MCF 10A (cell line): ENCODE data around the gene PROZ. TPM values are rescaled to one million over a fixed set of nuclear protein-coding genes. Genes with fewer than 3 reads are reported as not detected.

Experiments used
- BruUV-seq: library from RNA; stranded (reverse); fragments of 400-500 nt; replicated peaks from 2 replicates; lab custom pipeline; 2021; lab: Mats Ljungman, UMichigan
- CTCF ChIA-PET: fragments of 300-600 bp; sonication (Branson Sonifier 250); formaldehyde crosslinking; extraction: SDS; loops from one replicate; lab custom pipeline; 2021; ENCODE audit warnings: antibody characterized with exemption, inconsistent platforms; lab: Yijun Ruan, JAX
- POLR2A ChIA-PET: fragments of 300-600, 350-650 bp; sonication (Branson Sonifier 250); formaldehyde crosslinking; extraction: SDS; loops from one replicate; lab custom pipeline; 2020; ENCODE audit warnings: antibody characterized with exemption, inconsistent platforms; lab: Yijun Ruan, JAX
- DNase-seq: peaks from one replicate; pipeline ENCODE4 v3.0.0-alpha.2; 2018; ENCODE audit not compliant: unreplicated experiment
- H3K27ac Mint-ChIP-seq: one replicate; pipeline ENCODE4 v1.8.0; 2022; ENCODE audit warnings: mild to moderate bottlenecking, low read depth, mixed read lengths; ENCODE audit not compliant: unreplicated experiment
- H3K27me3 Mint-ChIP-seq: one replicate; pipeline ENCODE4 v1.8.0; 2022; ENCODE audit warnings: mixed read lengths; ENCODE audit not compliant: insufficient read depth, unreplicated experiment
- H3K36me3 Mint-ChIP-seq: one replicate; pipeline ENCODE4 v1.8.0; 2022; ENCODE audit warnings: mild to moderate bottlenecking, moderate library complexity, mixed read lengths; ENCODE audit not compliant: insufficient read depth, unreplicated experiment
- H3K4me1 Mint-ChIP-seq: one replicate; pipeline ENCODE4 v1.8.0; 2022; ENCODE audit warnings: mixed read lengths; ENCODE audit not compliant: insufficient read depth, unreplicated experiment
- H3K4me3 Mint-ChIP-seq: one replicate; pipeline ENCODE4 v1.8.0; 2022; ENCODE audit warnings: mild to moderate bottlenecking, moderate library complexity, mixed read lengths; ENCODE audit not compliant: unreplicated experiment
- H3K9me3 Mint-ChIP-seq: one replicate; pipeline ENCODE4 v1.8.0; 2022; ENCODE audit warnings: mixed read lengths; ENCODE audit not compliant: unreplicated experiment
- intact Hi-C: fragments of 100-400 bp; cut with micrococcal nuclease; formaldehyde crosslinking; loops from 2 replicates; pipeline ENCODE4 v1.14.1; 2022
- total RNA-seq: library from RNA; stranded (reverse); gene quantifications from 2 replicates; pipeline ENCODE4 v1.2.3, GENCODE V29; 2022
- TF ChIP-seq, protein P1 (sequence below): fragments of 200-600 bp; IDR thresholded peaks from one replicate; pipeline ENCODE4 v1.8.0; 2022; ENCODE audit warnings: antibody characterized with exemption, mild to moderate bottlenecking; ENCODE audit not compliant: unreplicated experiment

PROZ gene
- total RNA-seq, 1 experiment from 2014 or later, result not detected

DNA sequence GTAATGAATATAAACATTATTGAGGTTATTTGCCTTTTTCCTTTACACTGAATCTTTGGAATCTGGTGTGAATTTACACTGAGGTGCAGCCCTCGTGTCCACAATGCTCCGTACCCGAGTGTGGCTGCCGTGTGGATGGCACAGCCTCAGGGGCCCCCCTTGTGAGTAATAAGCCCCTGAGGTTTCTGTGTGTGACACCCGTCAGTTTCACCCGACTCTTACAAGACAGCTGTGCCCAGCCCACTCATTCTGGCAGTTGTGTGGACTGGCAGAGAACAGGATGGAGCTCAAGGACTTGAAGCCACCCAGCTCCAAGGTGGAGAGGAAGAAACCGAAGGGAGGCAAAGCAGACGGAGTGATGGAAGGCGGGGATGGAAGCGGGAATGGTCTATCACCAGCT lies 7.8 kb downstream of the PROZ start:
- TF ChIP-seq, protein P1, sequence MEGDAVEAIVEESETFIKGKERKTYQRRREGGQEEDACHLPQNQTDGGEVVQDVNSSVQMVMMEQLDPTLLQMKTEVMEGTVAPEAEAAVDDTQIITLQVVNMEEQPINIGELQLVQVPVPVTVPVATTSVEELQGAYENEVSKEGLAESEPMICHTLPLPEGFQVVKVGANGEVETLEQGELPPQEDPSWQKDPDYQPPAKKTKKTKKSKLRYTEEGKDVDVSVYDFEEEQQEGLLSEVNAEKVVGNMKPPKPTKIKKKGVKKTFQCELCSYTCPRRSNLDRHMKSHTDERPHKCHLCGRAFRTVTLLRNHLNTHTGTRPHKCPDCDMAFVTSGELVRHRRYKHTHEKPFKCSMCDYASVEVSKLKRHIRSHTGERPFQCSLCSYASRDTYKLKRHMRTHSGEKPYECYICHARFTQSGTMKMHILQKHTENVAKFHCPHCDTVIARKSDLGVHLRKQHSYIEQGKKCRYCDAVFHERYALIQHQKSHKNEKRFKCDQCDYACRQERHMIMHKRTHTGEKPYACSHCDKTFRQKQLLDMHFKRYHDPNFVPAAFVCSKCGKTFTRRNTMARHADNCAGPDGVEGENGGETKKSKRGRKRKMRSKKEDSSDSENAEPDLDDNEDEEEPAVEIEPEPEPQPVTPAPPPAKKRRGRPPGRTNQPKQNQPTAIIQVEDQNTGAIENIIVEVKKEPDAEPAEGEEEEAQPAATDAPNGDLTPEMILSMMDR, result no peak
- CTCF ChIA-PET, result interaction anchor here (0.6 to 0.9 kb wide), 2 partner anchors 13 to 132 kb away, joined by 3 to 4 read pairs; no protein-coding TSS in a partner anchor

DNA sequence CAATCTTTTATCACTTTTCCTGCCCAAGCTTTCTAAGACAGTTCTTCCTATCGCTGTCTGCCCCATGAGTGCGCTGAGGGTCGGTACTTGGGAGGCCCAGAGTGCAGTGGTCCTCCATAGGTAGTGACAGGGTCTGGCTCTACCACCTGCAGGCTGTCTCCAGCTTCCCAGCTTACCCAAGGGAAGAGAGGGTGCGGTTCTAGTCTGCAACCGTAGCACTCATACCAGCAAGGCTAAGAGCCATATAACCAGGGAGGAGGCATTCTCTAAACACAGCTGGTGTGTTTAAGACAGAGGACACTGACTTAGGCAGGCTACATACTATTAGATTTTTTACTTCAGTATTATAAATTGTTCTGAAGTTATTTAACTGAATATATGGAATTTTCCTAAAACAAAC lies 8.2 kb downstream of the PROZ start:
- CTCF ChIA-PET, result interaction anchor here (0.6 to 0.9 kb wide), 2 partner anchors 13 to 132 kb away, joined by 3 to 4 read pairs; no protein-coding TSS in a partner anchor
- Mint-ChIP-seq H3K27ac (no peak overlapping the region), H3K9me3 (peaks cover 18% of the 10 kb centered on the region), H3K36me3 (peaks cover 25% of the 10 kb centered on the region), H3K27me3 (peaks cover 13% of the 10 kb centered on the region), H3K4me1 (no peaks in the 10 kb centered on the region), H3K4me3 (no peak overlapping the region)
- BruUV-seq, result no TSS peak
- POLR2A ChIA-PET, result no interaction called here
- intact Hi-C loops, result no loop called here
- TF ChIP-seq, protein P1, result no peak
- DNase-seq, result no peak

More for the DNA sequence above, 7.8 kb downstream of the PROZ start:
- Mint-ChIP-seq H3K27me3 (peaks cover 17% of the 10 kb centered on the region), H3K4me3 (no peak overlapping the region), H3K4me1 (no peaks in the 10 kb centered on the region), H3K36me3 (peaks cover 21% of the 10 kb centered on the region), H3K27ac (no peak overlapping the region), H3K9me3 (peaks cover 18% of the 10 kb centered on the region)
- intact Hi-C loops, result no loop called here
- POLR2A ChIA-PET, result no interaction called here
- BruUV-seq, result no TSS peak
- DNase-seq, result no peak

GRCh38 chr13:113167155-113167554 lies 8.7 kb downstream of the PROZ start:
- no TSS peak for BruUV-seq
- Mint-ChIP-seq H3K4me3 (no peak overlapping the region), H3K36me3 (peaks cover 30% of the 10 kb centered on the region), H3K4me1 (no peaks in the 10 kb centered on the region), H3K27ac (no peak overlapping the region), H3K9me3 (peaks cover 18% of the 10 kb centered on the region), H3K27me3 (peaks cover 12% of the 10 kb centered on the region)
- ChIA-PET CTCF (no interaction called here), POLR2A (no interaction called here)
- intact Hi-C loops, result no loop called here
- no peak for DNase-seq
- TF ChIP-seq, protein P1, result no peak

- BruUV-seq, result no TSS peak
- Mint-ChIP-seq H3K4me1 (no peaks in the 10 kb centered on the region), H3K36me3 (peaks cover 34% of the 10 kb centered on the region), H3K4me3 (no peak overlapping the region), H3K27ac (no peak overlapping the region), H3K27me3 (peaks cover 12% of the 10 kb centered on the region), H3K9me3 (peaks cover 18% of the 10 kb centered on the region)
- DNase-seq, result no peak
- intact Hi-C loops, result no loop called here
- TF ChIP-seq, protein P1, result no peak
- ChIA-PET CTCF (no interaction called here), POLR2A (no interaction called here)
Observed at GRCh38 chr13:113167575-113167974, 9.1 kb downstream of the PROZ start.
